ENCODE measurements around the gene ABCC12.
"Not testable (repeated sequence)": the region's sequence is repeated elsewhere in the genome, so short reads cannot be mapped to it uniquely, and the experiment has no call there.

The ABCC12 gene

GRCh38 chr16:48155926-48156789 lies at the start of gene ABCC12:
Gene ABCC12, minus strand, starts transcription at chr16:48155993. Its CDS starts 9,569 bp downstream, at chr16:48146424.
- DNase-seq, result no peak

GRCh38 chr16:48204825-48205151 lies 49.0 kb upstream of the ABCC12 start:
- no peak for DNase-seq

GRCh38 chr16:48203974-48204824 lies 48.4 kb upstream of the ABCC12 start:
- no peak for DNase-seq

GRCh38 chr16:48201515-48202201 lies 45.9 kb upstream of the ABCC12 start:
- DNase-seq, result no peak

GRCh38 chr16:48197294-48197693 lies 41.5 kb upstream of the ABCC12 start:
- no peak for DNase-seq

GRCh38 chr16:48194828-48195556 lies 39.2 kb upstream of the ABCC12 start:
- DNase-seq, result no peak

GRCh38 chr16:48193846-48194245 lies 38.1 kb upstream of the ABCC12 start:
- no peak for DNase-seq

- DNase-seq, result no peak
Observed at GRCh38 chr16:48188449-48189102, 32.8 kb upstream of the ABCC12 start.

- DNase-seq, result no peak
Observed at GRCh38 chr16:48187779-48188178, 32.0 kb upstream of the ABCC12 start.

GRCh38 chr16:48184681-48185080 lies 28.9 kb upstream of the ABCC12 start:
- no peak for DNase-seq

- no peak for DNase-seq
Observed at GRCh38 chr16:48182979-48183537, 27.3 kb upstream of the ABCC12 start.

GRCh38 chr16:48181746-48182520 lies 26.1 kb upstream of the ABCC12 start:
- DNase-seq, result not testable (repeated sequence)

GRCh38 chr16:48180868-48181480 lies 25.2 kb upstream of the ABCC12 start:
- no peak for DNase-seq

- DNase-seq, result no peak
Observed at GRCh38 chr16:48176635-48177408, 21.0 kb upstream of the ABCC12 start.

GRCh38 chr16:48173889-48174288 lies 18.1 kb upstream of the ABCC12 start:
- DNase-seq, result no peak

- DNase-seq, result no peak
Observed at GRCh38 chr16:48172682-48173081, 16.9 kb upstream of the ABCC12 start.

- DNase-seq, result no peak
Observed at GRCh38 chr16:48169896-48170295, 14.1 kb upstream of the ABCC12 start.

GRCh38 chr16:48168075-48168474 lies 12.3 kb upstream of the ABCC12 start:
- DNase-seq, result no peak

GRCh38 chr16:48166617-48167016 lies 10.8 kb upstream of the ABCC12 start:
- DNase-seq, result not testable (repeated sequence)
